ENCODE measurements around the gene ANKRD33.

The ANKRD33 gene

DNA sequence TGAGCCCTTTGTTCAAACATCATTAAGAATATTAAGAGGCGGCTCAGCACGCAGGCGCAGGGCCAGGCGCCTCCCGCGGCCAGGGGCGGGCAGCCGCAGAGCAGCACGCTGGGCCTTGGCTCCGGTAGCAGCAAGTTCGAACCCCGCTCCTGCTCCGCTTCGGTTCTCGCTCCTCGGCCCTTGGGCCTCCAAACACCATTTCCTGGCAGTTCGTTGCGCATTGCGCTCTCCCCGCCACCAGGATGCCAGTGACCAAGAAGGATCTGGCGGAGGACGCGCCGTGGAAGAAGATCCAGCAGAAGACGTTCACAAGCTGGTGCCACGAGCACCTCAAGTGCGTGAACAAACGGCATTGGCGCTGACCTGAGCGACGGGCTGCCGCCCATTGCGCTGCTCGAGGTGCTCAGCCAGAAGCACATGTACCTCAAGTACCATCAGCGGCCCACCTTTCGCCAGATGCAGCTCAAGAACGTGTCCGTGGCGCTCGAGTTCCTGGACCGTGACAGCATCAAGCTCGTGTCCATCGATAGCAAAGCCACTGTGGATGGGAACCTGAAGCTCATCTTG, 12.5 kb downstream of the ANKRD33 start:
- H3K27ac ChIP-seq (ENCODE audit: low read depth in 2 of 2, low read length in 2 of 2) = no peak overlapping the region
- peak overlapping the region in 1 of 2 donors; percentile 8 for H3K9ac ChIP-seq (ENCODE audit: low read depth in 1 of 2, low read length in 2 of 2)
- no peaks in the 10 kb centered on the region for H3K27me3 ChIP-seq (ENCODE audit: control insufficient read depth in 2 of 2, insufficient read depth in 2 of 2, low read length in 2 of 2)
- no peak overlapping the region for H3K4me3 ChIP-seq (ENCODE audit: low read length in 2 of 2)
- H3K4me1 ChIP-seq (ENCODE audit: control insufficient read depth in 2 of 2, insufficient read depth in 2 of 2, low read length in 2 of 2) = peaks cover 13 to 30% of the 10 kb centered on the region in 2 donors
- H3K36me3 ChIP-seq (ENCODE audit: control insufficient read depth in 2 of 2, insufficient read depth in 2 of 2, low read length in 2 of 2) = no peaks in the 10 kb centered on the region
- H3K9me3 ChIP-seq (ENCODE audit: control insufficient read depth in 2 of 2, low read length in 2 of 2) = no peaks in the 10 kb centered on the region

DNA sequence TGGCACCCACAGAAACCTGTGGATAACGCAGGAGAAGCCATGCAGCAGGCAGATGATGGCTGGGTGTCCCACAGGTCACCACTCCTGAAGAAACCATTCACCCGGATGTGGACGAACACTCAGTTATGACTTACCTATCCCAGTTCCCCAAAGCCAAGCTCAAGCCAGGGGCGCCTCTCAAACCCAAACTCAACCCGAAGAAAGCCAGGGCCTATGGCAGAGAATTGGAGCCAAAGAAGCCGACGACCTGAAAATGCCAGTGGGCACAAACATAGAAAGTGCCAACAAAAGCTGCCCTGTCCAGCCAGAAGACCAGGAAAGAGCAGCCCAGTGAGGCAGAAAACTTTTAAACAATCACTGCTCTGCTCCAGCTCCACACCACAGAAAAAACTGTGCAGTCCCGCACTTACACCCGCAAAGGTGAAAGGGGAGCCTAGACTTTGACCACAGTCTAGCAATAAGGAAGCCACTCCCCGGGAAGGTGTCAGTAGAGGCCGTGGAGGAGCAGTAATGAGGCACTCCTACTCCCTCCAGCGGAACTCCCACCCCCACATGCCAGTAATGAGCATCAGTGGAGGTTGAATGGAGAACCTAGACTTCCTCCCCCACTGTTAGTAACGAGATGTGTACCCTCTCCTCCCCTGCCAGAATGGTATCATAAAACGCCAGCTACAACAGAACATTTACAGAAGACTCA, 13.4 kb downstream of the ANKRD33 start:
- peak overlapping the region; percentile 34 to 70 for H3K27ac ChIP-seq (ENCODE audit: low read depth in 2 of 2, low read length in 2 of 2)
- H3K27me3 ChIP-seq (ENCODE audit: control insufficient read depth in 2 of 2, insufficient read depth in 2 of 2, low read length in 2 of 2) = no peaks in the 10 kb centered on the region

DNA sequence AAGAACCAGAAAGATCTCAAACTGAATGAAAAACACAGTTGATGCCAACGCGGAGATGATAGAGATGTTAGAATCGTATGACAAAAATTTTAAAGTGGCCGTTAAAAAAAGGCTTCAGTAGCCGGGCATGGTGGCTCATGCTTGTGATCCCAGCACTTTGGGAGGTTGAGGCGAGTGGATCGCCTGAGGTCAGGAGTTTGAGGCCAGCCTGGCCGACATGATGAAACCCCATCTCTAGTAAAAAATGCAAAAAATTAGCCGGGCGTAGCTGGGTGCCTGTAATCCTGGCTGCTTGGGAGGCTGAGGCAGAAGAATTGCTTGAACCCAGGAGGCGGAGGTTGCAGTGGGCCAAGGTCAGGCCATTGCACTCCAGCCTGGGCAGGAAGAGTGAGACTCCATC, 14.0 kb downstream of the ANKRD33 start:
- Histone ChIP-seq H3K27me3 (ENCODE audit: control insufficient read depth in 2 of 2, insufficient read depth in 2 of 2, low read length in 2 of 2) (no peaks in the 10 kb centered on the region), H3K27ac (ENCODE audit: low read depth in 2 of 2, low read length in 2 of 2) (peak overlapping the region; percentile 34 to 70), H3K36me3 (ENCODE audit: control insufficient read depth in 2 of 2, insufficient read depth in 2 of 2, low read length in 2 of 2) (no peaks in the 10 kb centered on the region), H3K4me3 (ENCODE audit: low read length in 2 of 2) (no peak overlapping the region), H3K9me3 (ENCODE audit: control insufficient read depth in 2 of 2, low read length in 2 of 2) (no peaks in the 10 kb centered on the region), H3K4me1 (ENCODE audit: control insufficient read depth in 2 of 2, insufficient read depth in 2 of 2, low read length in 2 of 2) (peaks cover 26 to 42% of the 10 kb centered on the region in 2 donors), H3K9ac (ENCODE audit: low read depth in 1 of 2, low read length in 2 of 2) (no peak overlapping the region)

More for the DNA sequence above, 13.4 kb downstream of the ANKRD33 start:
- Histone ChIP-seq H3K9me3 (ENCODE audit: control insufficient read depth in 2 of 2, low read length in 2 of 2) (no peaks in the 10 kb centered on the region), H3K4me1 (ENCODE audit: control insufficient read depth in 2 of 2, insufficient read depth in 2 of 2, low read length in 2 of 2) (peaks cover 20 to 37% of the 10 kb centered on the region in 2 donors), H3K9ac (ENCODE audit: low read depth in 1 of 2, low read length in 2 of 2) (no peak overlapping the region), H3K36me3 (ENCODE audit: control insufficient read depth in 2 of 2, insufficient read depth in 2 of 2, low read length in 2 of 2) (no peaks in the 10 kb centered on the region), H3K4me3 (ENCODE audit: low read length in 2 of 2) (peak overlapping the region in 1 of 2 donors; percentile 3)

DNA sequence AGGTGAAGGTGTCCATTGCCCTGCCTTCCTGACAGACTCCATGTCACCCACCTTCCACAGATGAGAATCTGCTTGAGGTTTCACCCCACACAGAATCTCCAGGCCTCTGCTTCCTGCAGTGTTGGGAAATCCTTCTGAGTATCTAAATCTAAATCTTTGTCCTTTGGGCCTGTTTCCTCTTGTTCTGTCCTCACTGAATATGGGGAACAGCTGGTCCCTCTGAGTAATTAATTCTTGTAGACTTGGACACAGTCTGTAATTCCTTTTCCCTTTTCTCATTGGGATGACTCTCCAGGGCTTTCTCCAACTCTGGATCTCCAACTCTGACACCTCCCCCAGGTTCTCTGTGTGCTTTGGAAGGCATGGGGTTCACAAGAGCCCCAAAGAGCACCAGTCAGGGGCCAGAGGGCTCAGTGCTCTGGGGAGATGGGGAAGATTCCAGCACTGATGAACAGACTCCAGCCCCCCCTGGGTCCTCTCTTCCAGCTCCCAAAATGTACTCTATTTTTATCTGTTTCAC, 17.1 kb downstream of the ANKRD33 start:
- Histone ChIP-seq H3K27me3 (ENCODE audit: control insufficient read depth in 2 of 2, insufficient read depth in 2 of 2, low read length in 2 of 2) (no peaks in the 10 kb centered on the region), H3K9ac (ENCODE audit: low read depth in 1 of 2, low read length in 2 of 2) (peak overlapping the region in 1 of 2 donors; percentile 43), H3K4me3 (ENCODE audit: low read length in 2 of 2) (no peak overlapping the region)

DNA sequence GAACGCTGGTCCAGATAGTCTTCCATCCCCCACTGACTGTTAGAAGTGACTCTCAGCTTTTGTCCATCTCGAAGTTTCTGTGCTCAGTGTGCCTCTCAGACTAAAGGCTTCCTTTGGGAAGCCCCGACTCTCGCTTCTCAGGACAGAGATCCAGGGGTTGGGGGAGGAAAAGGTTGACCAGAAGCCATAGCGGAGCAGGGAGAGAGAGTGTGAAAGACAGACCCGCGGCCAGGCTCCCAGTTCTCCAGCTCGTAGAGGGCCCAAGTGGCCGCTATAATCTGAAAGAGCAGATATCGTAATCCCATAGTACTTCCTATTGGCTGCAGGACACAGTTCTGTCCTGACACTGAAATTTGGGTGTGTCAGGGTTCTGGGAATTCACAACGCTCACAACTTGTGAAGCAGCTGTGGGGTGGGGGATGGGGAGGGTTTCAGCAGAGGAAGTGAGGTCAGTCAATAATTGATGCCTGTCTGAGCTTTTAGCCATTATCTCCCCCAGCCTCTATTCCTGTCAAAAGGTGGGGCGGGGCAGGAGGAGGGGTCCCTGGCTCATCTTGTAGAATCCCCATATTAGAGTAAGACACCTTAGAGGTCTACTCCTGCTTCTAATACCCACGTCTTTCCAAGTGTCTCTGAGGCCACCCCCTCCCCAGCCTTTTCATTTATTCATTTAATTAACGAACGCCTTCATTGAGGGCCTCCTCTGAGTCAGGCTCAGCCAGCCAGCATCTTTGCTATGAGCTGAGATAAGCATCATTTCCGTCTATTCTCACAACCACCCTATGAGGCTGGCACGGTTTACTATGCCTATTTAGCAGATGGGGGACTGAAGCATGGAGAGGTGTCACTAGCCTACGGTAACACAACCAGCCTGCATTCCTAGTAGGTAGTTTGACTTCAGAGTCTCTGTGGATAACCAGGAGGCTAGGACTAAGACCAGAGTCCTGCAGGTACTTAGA, 17.8 kb downstream of the ANKRD33 start:
- peak overlapping the region; percentile 86 to 87 for H3K27ac ChIP-seq (ENCODE audit: low read depth in 2 of 2, low read length in 2 of 2)
- peaks cover 37 to 50% of the 10 kb centered on the region in 2 donors for H3K4me1 ChIP-seq (ENCODE audit: control insufficient read depth in 2 of 2, insufficient read depth in 2 of 2, low read length in 2 of 2)
- H3K4me3 ChIP-seq (ENCODE audit: low read length in 2 of 2) = no peak overlapping the region
- no peaks in the 10 kb centered on the region for H3K9me3 ChIP-seq (ENCODE audit: control insufficient read depth in 2 of 2, low read length in 2 of 2)
- H3K27me3 ChIP-seq (ENCODE audit: control insufficient read depth in 2 of 2, insufficient read depth in 2 of 2, low read length in 2 of 2) = no peaks in the 10 kb centered on the region
- no peaks in the 10 kb centered on the region for H3K36me3 ChIP-seq (ENCODE audit: control insufficient read depth in 2 of 2, insufficient read depth in 2 of 2, low read length in 2 of 2)
- peak overlapping the region in 1 of 2 donors; percentile 92 for H3K9ac ChIP-seq (ENCODE audit: low read depth in 1 of 2, low read length in 2 of 2)

More for the DNA sequence above, 17.1 kb downstream of the ANKRD33 start:
- Histone ChIP-seq H3K27ac (ENCODE audit: low read depth in 2 of 2, low read length in 2 of 2) (peak overlapping the region; percentile 86 to 87), H3K36me3 (ENCODE audit: control insufficient read depth in 2 of 2, insufficient read depth in 2 of 2, low read length in 2 of 2) (no peaks in the 10 kb centered on the region), H3K4me1 (ENCODE audit: control insufficient read depth in 2 of 2, insufficient read depth in 2 of 2, low read length in 2 of 2) (peaks cover 33 to 48% of the 10 kb centered on the region in 2 donors), H3K9me3 (ENCODE audit: control insufficient read depth in 2 of 2, low read length in 2 of 2) (no peaks in the 10 kb centered on the region)

DNA sequence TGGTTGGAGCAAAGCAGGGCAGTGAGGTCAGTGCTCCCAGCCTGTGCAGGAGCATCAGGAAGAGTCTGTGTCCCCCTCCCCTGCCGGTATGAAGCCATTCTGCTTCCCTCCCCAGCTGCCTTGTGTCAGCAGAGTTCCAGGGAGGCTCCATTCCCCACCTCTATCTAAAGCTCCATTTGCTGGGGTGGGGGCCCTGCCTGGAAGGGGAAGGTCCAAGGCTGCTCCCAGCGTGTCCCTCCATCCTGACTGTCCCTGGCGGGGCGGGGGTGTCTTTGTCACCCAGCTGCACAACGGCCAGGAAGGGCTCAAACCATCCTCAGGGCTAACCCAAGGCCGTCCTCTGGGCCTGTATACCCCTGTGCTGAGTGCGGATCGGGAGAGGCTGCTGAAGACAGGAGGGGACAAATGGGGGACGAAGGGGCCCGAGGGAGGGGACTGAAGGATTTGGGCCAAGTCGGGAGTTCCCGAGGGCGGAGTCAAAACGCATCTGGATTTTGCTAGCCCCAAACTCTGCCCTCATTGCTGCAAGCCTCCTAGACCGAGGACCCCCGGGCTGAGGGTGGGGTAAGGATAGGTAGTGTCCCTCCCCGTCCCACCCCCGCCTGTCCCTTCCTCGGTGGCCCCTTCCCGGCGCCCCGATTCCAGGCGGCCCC, 18.7 kb downstream of the ANKRD33 start:
- Histone ChIP-seq H3K27me3 (ENCODE audit: control insufficient read depth in 2 of 2, insufficient read depth in 2 of 2, low read length in 2 of 2) (no peaks in the 10 kb centered on the region), H3K9me3 (ENCODE audit: control insufficient read depth in 2 of 2, low read length in 2 of 2) (no peaks in the 10 kb centered on the region), H3K36me3 (ENCODE audit: control insufficient read depth in 2 of 2, insufficient read depth in 2 of 2, low read length in 2 of 2) (no peaks in the 10 kb centered on the region), H3K27ac (ENCODE audit: low read depth in 2 of 2, low read length in 2 of 2) (peak overlapping the region; percentile 86 to 87), H3K4me1 (ENCODE audit: control insufficient read depth in 2 of 2, insufficient read depth in 2 of 2, low read length in 2 of 2) (peaks cover 36 to 50% of the 10 kb centered on the region in 2 donors), H3K9ac (ENCODE audit: low read depth in 1 of 2, low read length in 2 of 2) (peak overlapping the region in 1 of 2 donors; percentile 92), H3K4me3 (ENCODE audit: low read length in 2 of 2) (peak overlapping the region; percentile 20 to 77)

DNA sequence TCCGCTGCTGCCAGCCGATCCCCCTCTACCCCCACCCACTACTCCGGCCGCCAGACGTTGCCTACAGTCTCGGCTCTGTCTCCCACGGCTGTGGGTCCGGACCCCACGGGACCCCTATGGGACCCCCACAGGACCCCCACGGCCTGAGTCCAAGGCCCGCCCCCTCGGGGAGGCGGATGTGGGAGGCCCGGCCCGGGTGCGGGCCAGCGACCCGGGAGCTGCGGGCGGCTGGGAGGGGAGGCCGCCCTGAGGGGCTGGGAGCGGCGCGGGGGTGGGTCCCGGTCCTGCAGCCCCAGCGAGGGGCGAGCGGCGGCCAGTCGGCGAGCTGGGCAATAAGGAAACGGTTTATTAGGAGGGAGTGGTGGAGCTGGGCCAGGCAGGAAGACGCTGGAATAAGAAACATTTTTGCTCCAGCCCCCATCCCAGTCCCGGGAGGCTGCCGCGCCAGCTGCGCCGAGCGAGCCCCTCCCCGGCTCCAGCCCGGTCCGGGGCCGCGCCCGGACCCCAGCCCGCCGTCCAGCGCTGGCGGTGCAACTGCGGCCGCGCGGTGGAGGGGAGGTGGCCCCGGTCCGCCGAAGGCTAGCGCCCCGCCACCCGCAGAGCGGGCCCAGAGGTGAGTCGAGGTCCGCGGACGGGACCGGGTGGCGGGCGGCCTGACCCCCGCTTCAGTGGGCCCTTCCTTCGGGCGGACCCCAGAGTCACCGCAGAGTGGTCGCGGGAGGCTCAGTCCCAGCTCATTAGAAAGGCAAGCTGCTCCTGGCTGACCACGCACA, 19.4 kb downstream of the ANKRD33 start, which contains the start of gene ACVRL1:
Gene ACVRL1, plus strand, starts transcription at position 422 of the 773 bp plus-strand sequence. CDS start 4,971 bp downstream, outside the sequence.
- peak within 1 kb of the TSS; percentile 87 to 92 for H3K9ac ChIP-seq (ENCODE audit: low read depth in 1 of 2, low read length in 2 of 2)
- H3K4me1 ChIP-seq (ENCODE audit: control insufficient read depth in 2 of 2, insufficient read depth in 2 of 2, low read length in 2 of 2) = peaks cover 40 to 55% of the 10 kb centered on the region in 2 donors
- H3K4me3 ChIP-seq (ENCODE audit: low read length in 2 of 2) = peak within 1 kb of the TSS; percentile 77 to 89
- H3K27me3 ChIP-seq (ENCODE audit: control insufficient read depth in 2 of 2, insufficient read depth in 2 of 2, low read length in 2 of 2) = no peaks in the 10 kb centered on the region
- peak within 1 kb of the TSS; percentile 86 to 87 for H3K27ac ChIP-seq (ENCODE audit: low read depth in 2 of 2, low read length in 2 of 2)
- H3K9me3 ChIP-seq (ENCODE audit: control insufficient read depth in 2 of 2, low read length in 2 of 2) = no peaks in the 10 kb centered on the region
- H3K36me3 ChIP-seq (ENCODE audit: control insufficient read depth in 2 of 2, insufficient read depth in 2 of 2, low read length in 2 of 2) = no peaks in the 10 kb centered on the region

DNA sequence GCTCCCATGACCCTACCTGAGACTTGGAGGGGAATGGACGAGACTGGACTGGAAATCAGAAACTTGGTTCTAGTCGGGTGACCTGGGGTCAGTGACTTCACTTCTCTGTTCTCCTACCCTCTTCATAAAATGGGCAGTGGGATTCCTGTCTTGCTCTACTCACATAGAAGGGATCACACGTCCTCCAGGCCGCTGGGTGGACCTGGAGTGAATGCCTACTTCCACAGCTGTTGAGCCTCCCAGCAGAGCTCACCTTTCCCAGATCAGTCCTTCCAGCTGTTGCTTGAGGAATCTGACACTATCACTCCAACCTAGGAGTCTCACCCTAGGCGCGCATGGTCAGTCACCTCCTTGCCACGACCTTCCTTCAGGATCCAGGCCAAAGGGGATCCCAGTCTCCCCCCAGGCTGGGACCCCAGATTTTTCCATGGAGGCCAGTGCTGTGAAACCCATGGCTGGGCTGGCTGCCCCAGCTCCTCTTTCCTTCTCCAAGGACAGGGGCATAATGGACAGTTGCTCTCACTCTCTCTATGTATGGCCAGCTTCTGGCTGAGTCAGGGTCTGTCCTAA, 20.0 kb downstream of the ANKRD33 start:
- Histone ChIP-seq H3K4me3 (ENCODE audit: low read length in 2 of 2) (peak overlapping the region; percentile 77 to 89), H3K27me3 (ENCODE audit: control insufficient read depth in 2 of 2, insufficient read depth in 2 of 2, low read length in 2 of 2) (no peaks in the 10 kb centered on the region), H3K27ac (ENCODE audit: low read depth in 2 of 2, low read length in 2 of 2) (peak overlapping the region; percentile 86 to 87), H3K4me1 (ENCODE audit: control insufficient read depth in 2 of 2, insufficient read depth in 2 of 2, low read length in 2 of 2) (peaks cover 42 to 62% of the 10 kb centered on the region in 2 donors), H3K9ac (ENCODE audit: low read depth in 1 of 2, low read length in 2 of 2) (peak overlapping the region; percentile 87 to 92), H3K9me3 (ENCODE audit: control insufficient read depth in 2 of 2, low read length in 2 of 2) (no peaks in the 10 kb centered on the region), H3K36me3 (ENCODE audit: control insufficient read depth in 2 of 2, insufficient read depth in 2 of 2, low read length in 2 of 2) (no peaks in the 10 kb centered on the region)
